GM12878 (cell line): ENCODE results near the gene ATP6V1D. TPM values are rescaled to one million over a fixed set of nuclear protein-coding genes. Genes with fewer than 3 reads are reported as not detected.
"Not testable (repeated sequence)": the region's sequence is repeated elsewhere in the genome, so short reads cannot be mapped to it uniquely, and the experiment has no call there.

Source experiments
- ATAC-seq: fragments of 200-7000 bp; cut with Tn5 transposase; 3 replicates; pipeline ENCODE4 v1.9.1; 2020; ENCODE audit warnings: mild to moderate bottlenecking, moderate library complexity
- BruUV-seq: library from RNA; stranded (reverse); fragments of 400-500 nt; replicated peaks from 2 replicates; lab custom pipeline; 2021; lab: Mats Ljungman, UMichigan
- CTCF ChIA-PET: fragments of 300-600 bp; sonication (Branson Sonifier 250); formaldehyde crosslinking; extraction: SDS; loops from one replicate; lab custom pipeline; 2021; ENCODE audit warnings: inconsistent platforms; lab: Yijun Ruan, JAX
- POLR2A ChIA-PET: fragments of 350-600 bp; formaldehyde crosslinking; extraction: SDS; loops from one replicate; lab custom pipeline; 2021; ENCODE audit warnings: inconsistent platforms; lab: Charles Lee
- RAD21 ChIA-PET: fragments of 300-600 bp; sonication (Branson Sonifier 250); formaldehyde crosslinking; loops from one replicate; lab custom pipeline; 2023; ENCODE audit warnings: antibody characterized with exemption; ENCODE audit not compliant: unreplicated experiment; lab: Charles Lee
- SMC1A ChIA-PET: fragments of 300-600 bp; sonication (Branson Sonifier 250); formaldehyde crosslinking; loops from one replicate; lab custom pipeline; 2023; ENCODE audit not compliant: unreplicated experiment, uncharacterized antibody; lab: Charles Lee
- DNase-seq: peaks from one replicate; pipeline ENCODE4 v3.0.0-alpha.2; 2011; ENCODE audit warnings: low read depth, low spot score
- FAIRE-seq: peaks from 3 replicates; lab custom pipeline; 2011; peaks lifted over from hg19 to GRCh38; lab: Jason Lieb, UNC
- H2AFZ ChIP-seq: 2 replicates; pipeline ENCODE4 v1.6.0; 2011; ENCODE audit warnings: low read depth, low read length, control low read depth; ENCODE audit not compliant: control insufficient read depth
- H3K27ac ChIP-seq: 2 replicates; pipeline ENCODE4 v1.5.1; 2011; ENCODE audit warnings: control low read depth; ENCODE audit not compliant: control insufficient read depth, insufficient read depth
- H3K27me3 ChIP-seq, 2 experiments: replicated peaks in 1 of 2; 2 replicates each; pipeline versions ENCODE4 v1.6.0 to v1.6.1; 2011; ENCODE audit warnings: low read length in 1 of 2; ENCODE audit not compliant: control insufficient read depth in 2 of 2, insufficient read depth in 2 of 2
- H3K36me3 ChIP-seq, 2 experiments: 2 replicates each; pipeline ENCODE4 v1.5.1; 2011; ENCODE audit warnings: low read length in 1 of 2; ENCODE audit not compliant: control insufficient read depth in 2 of 2, insufficient read depth in 2 of 2
- H3K4me1 ChIP-seq: 2 replicates; pipeline ENCODE4 v1.6.1; 2011; ENCODE audit warnings: mild to moderate bottlenecking, low read length, moderate library complexity, mixed read lengths; ENCODE audit not compliant: control insufficient read depth, insufficient read depth
- H3K4me2 ChIP-seq: 2 replicates; pipeline ENCODE4 v1.6.0; 2011; ENCODE audit warnings: control low read depth; ENCODE audit not compliant: control insufficient read depth, insufficient read depth
- H3K4me3 ChIP-seq: fragments of 200-600 bp; sonication (generic); 2 replicates; pipeline ENCODE4 v1.5.1; 2016
- H3K79me2 ChIP-seq: 2 replicates; pipeline ENCODE4 v1.6.0; 2011; ENCODE audit warnings: low read length; ENCODE audit not compliant: control insufficient read depth, insufficient read depth
- H3K9ac ChIP-seq: 2 replicates; pipeline ENCODE4 v1.8.0; 2011; ENCODE audit warnings: low read length, control low read depth, mixed read lengths; ENCODE audit not compliant: control insufficient read depth, insufficient read depth
- H3K9me3 ChIP-seq: replicated peaks from 3 replicates; pipeline ENCODE4 v1.5.1; 2011; ENCODE audit warnings: mild to moderate bottlenecking, low read length; ENCODE audit not compliant: control insufficient read depth, insufficient read depth
- H4K20me1 ChIP-seq: 2 replicates; pipeline ENCODE4 v1.6.0; 2011; ENCODE audit not compliant: control insufficient read depth, insufficient read depth
- BACH1 ChIP-seq: fragments of 450-650 bp; IDR thresholded peaks from 2 replicates; pipeline ENCODE4 v1.6.1; 2017; ENCODE audit warnings: mild to moderate bottlenecking, borderline replicate concordance
- BHLHE40 ChIP-seq, 2 experiments: fragments of 450-650 bp in 1 of 2; IDR thresholded peaks; 2 replicates each; pipeline ENCODE4 v1.6.1; 2011 to 2017; ENCODE audit warnings: low read depth in 2 of 2, borderline replicate concordance in 1 of 2, improper control_type of control experiment in 1 of 2, low read length in 1 of 2, mild to moderate bottlenecking in 1 of 2
- CHD2 ChIP-seq: IDR thresholded peaks from 2 replicates; pipeline ENCODE4 v1.6.1; 2011; ENCODE audit warnings: low read depth, low read length, improper control_type of control experiment, borderline replicate concordance
- NR2C2 ChIP-seq: IDR thresholded peaks from 2 replicates; pipeline ENCODE4 v1.6.1; 2011; ENCODE audit warnings: borderline replicate concordance, low read depth; ENCODE audit not compliant: control insufficient read depth, insufficient read length
- USF1 ChIP-seq: IDR thresholded peaks from 2 replicates; pipeline ENCODE4 v1.6.1; 2011; ENCODE audit warnings: borderline replicate concordance, low read depth, mild to moderate bottlenecking, moderate library complexity, mixed read lengths, low read length; ENCODE audit not compliant: insufficient read depth; ENCODE audit errors: extremely low read length
- WGBS: methylation state at CpG from one replicate; pipeline ENCODE4 v1.1.6; 2016; ENCODE audit warnings: low lambda C conversion rate; ENCODE audit not compliant: insufficient replicate concordance, insufficient coverage; ENCODE audit errors: missing lambda C conversion rate; 5-methylcytosine and 5-hydroxymethylcytosine counted together
- in situ Hi-C: fragments of 300-500 bp; cut with MboI; formaldehyde crosslinking; loops from 9 replicates; pipeline ENCODE4 v1.14.3; 2018; ENCODE audit warnings: mixed read lengths
- intact Hi-C: fragments of 100-400 bp; cut with micrococcal nuclease; formaldehyde crosslinking; loops from one replicate; pipeline ENCODE4 v1.14.2; 2022; ENCODE audit not compliant: unreplicated experiment
- polyA plus RNA-seq, 11 experiments: library from polyadenylated mRNA; depleted of rRNA in 4 of 11; unstranded in 6 of 11; stranded (reverse) in 5 of 11; fragments of >200 nt; fragmentation: Nextera tagmentation in 4 of 11; fragmentation: Illumina TruSeq in 1 of 11; extraction: Ambion mirVana in 4 of 11; extraction: Trizol in 1 of 11; gene quantifications; 1 replicate in 1 of 11; 2 replicates in 10 of 11; pipeline versions ENCODE4 v1.2.1 to v1.2.3, GENCODE V29; 2011 to 2016; ENCODE audit warnings: inconsistent platforms in 2 of 11, missing spikeins in 2 of 11, low read depth in 1 of 11
- total RNA-seq, 4 experiments: library from RNA; depleted of rRNA in 3 of 4; stranded (reverse); fragments of >200 nt in 3 of 4; fragmentation: Illumina TruSeq in 1 of 4; extraction: Trizol in 1 of 4; gene quantifications; 2 replicates each; pipeline versions ENCODE4 v1.2.1 to v1.2.3, GENCODE V29; 2013 to 2021

The ATP6V1D gene
- total and polyA plus RNA-seq, 10 of the 15 experiments (the other 5 are each of a cell fraction or from before 2014, with no cell fraction given) = 24.0 to 71.6 (median 47.8) TPM

GRCh38 chr14:67331368-67332125 lies 28.1 kb downstream of the ATP6V1D start (continued):
- TF ChIP-seq USF1 = no peak
- TF ChIP-seq CHD2 = no peak
- no peak for TF ChIP-seq NR2C2
- TF ChIP-seq BACH1 = no peak
- TF ChIP-seq BHLHE40 (IDR thresholded peaks at IDR 0.05; ENCODE audit: borderline replicate concordance in 1 of 2, low read depth in 2 of 2, low read length in 1 of 2) = no peak

GRCh38 chr14:67329666-67330065 lies 29.9 kb downstream of the ATP6V1D start:
- H3K79me2 ChIP-seq, SMC1A ChIA-PET, H3K4me1 ChIP-seq, H2AFZ ChIP-seq, RAD21 ChIA-PET, H3K4me3 ChIP-seq, H3K9ac ChIP-seq, H3K27ac ChIP-seq, H4K20me1 ChIP-seq, CTCF ChIA-PET, FAIRE-seq, BruUV-seq, POLR2A ChIA-PET, H3K27me3 ChIP-seq, H3K9me3 ChIP-seq, intact Hi-C loops, H3K4me2 ChIP-seq, in situ Hi-C loops, DNase-seq, ATAC-seq: not testable (repeated sequence)
- peaks cover 0 to 12% of the 10 kb centered on the region in 2 experiments; a peak in 2 of 4 replicates for H3K36me3 ChIP-seq
- WGBS = 96% methylated on average over 4 of the region's 4 CpGs
